HG03342 (cell line): Measurements from ENCODE around the gene ZNF546.
"Not testable (repeated sequence)": the region's sequence is repeated elsewhere in the genome, so short reads cannot be mapped to it uniquely, and the experiment has no call there.

ENCODE experiments used
- ATAC-seq: cut with Tn5 transposase; IDR thresholded peaks from one replicate; pipeline ENCODE4 v1.9.1; 2021; ENCODE audit warnings: mild to moderate bottlenecking, moderate library complexity; ENCODE audit not compliant: unreplicated experiment

ZNF546 gene

GRCh38 chr19:39996811-39997637 is at the start of gene ZNF546:
ZNF546 (plus strand) TSS chr19:39997060; CDS start chr19:39998327, 1,267 bp downstream.
- ATAC-seq: peak; percentile 85

- no peak for ATAC-seq
Measured at GRCh38 chr19:39949026-39949747, 47.7 kb upstream of the ZNF546 start.

- ATAC-seq: no peak
Measured at GRCh38 chr19:39951065-39951650, 45.7 kb upstream of the ZNF546 start.

GRCh38 chr19:39951686-39952085 is 45.2 kb upstream of the ZNF546 start:
- ATAC-seq: no peak

- ATAC-seq: no peak
Measured at GRCh38 chr19:39953915-39954314, 42.9 kb upstream of the ZNF546 start.

- ATAC-seq: not testable (repeated sequence)
Measured at GRCh38 chr19:39957886-39958285, 39.0 kb upstream of the ZNF546 start.

GRCh38 chr19:39958942-39959341 is 37.9 kb upstream of the ZNF546 start:
- not testable (repeated sequence) for ATAC-seq

- ATAC-seq: not testable (repeated sequence)
Measured at GRCh38 chr19:39959407-39959806, 37.5 kb upstream of the ZNF546 start.

GRCh38 chr19:39963898-39964297 is 33.0 kb upstream of the ZNF546 start:
- ATAC-seq: no peak

GRCh38 chr19:39966617-39967016 is 30.2 kb upstream of the ZNF546 start:
- ATAC-seq: no peak

- no peak for ATAC-seq
Measured at GRCh38 chr19:39967561-39967960, 29.3 kb upstream of the ZNF546 start.

GRCh38 chr19:39968789-39969188 is 28.1 kb upstream of the ZNF546 start:
- no peak for ATAC-seq

GRCh38 chr19:39969266-39969665 is 27.6 kb upstream of the ZNF546 start:
- no peak for ATAC-seq

GRCh38 chr19:39969681-39970424 is 27.0 kb upstream of the ZNF546 start:
- no peak for ATAC-seq

- ATAC-seq: no peak
Measured at GRCh38 chr19:39970425-39970674, 26.5 kb upstream of the ZNF546 start.

GRCh38 chr19:39970675-39971379 is 26.0 kb upstream of the ZNF546 start, which contains the start of gene PSMC4:
PSMC4 (plus strand) TSS chr19:39971165; CDS start chr19:39971203, 38 bp downstream.
- peak; percentile 94 for ATAC-seq

GRCh38 chr19:39971380-39972035 is 25.4 kb upstream of the ZNF546 start:
- no peak for ATAC-seq

- ATAC-seq: no peak
Measured at GRCh38 chr19:39974377-39975155, 22.3 kb upstream of the ZNF546 start.

GRCh38 chr19:39982883-39983282 is 14.0 kb upstream of the ZNF546 start:
- no peak for ATAC-seq
